Regular cardiac myocyte (primary cell): ENCODE measurements around the gene PRKCI. TPM values are rescaled to one million over a fixed set of nuclear protein-coding genes. Genes with fewer than 3 reads are reported as not detected.

ENCODE experiments used
- total RNA-seq: library from RNA; depleted of rRNA; stranded (reverse); fragments of >200 nt; gene quantifications from 2 replicates; pipeline ENCODE4 v1.2.3, GENCODE V29; 2014

PRKCI gene
- total RNA-seq: 50.4 and 84.6 TPM in 2 replicates

GRCh38 chr3:170221924-170222646 lies at the start of gene PRKCI:
Gene PRKCI, plus strand, starts transcription at chr3:170222424. Its CDS starts 246 bp downstream, at chr3:170222670.

GRCh38 chr3:170180908-170181885 lies 41.0 kb upstream of the PRKCI start, which contains the start of gene PHC3:
Gene PHC3, minus strand, starts transcription at chr3:170181733. Its CDS starts 18 bp downstream, at chr3:170181715.

Other genes with a start within 250 kb of the PRKCI start
- 0.19 and 2.0 TPM in 2 replicates for gene GPR160, start 184.4 kb upstream of the PRKCI start, total RNA-seq
- 14.2 and 25.4 TPM in 2 replicates for gene PHC3, start 40.7 kb upstream of the PRKCI start, total RNA-seq
- 76.5 and 84.8 TPM in 2 replicates for gene SKIL, start 135.3 kb downstream of the PRKCI start, total RNA-seq
- gene CLDN11, start 196.4 kb downstream of the PRKCI start, total RNA-seq: 225 and 382 TPM in 2 replicates